GF-D8 (cell line): Measurements from ENCODE around the gene ANKRD10.
"Not testable (repeated sequence)": the region's sequence is repeated elsewhere in the genome, so short reads cannot be mapped to it uniquely, and the experiment has no call there.

Source experiments
- DNase-seq: peaks from one replicate; lab custom pipeline; 2025; lab: John Stamatoyannopoulos, UW

Gene ANKRD10

DNA sequence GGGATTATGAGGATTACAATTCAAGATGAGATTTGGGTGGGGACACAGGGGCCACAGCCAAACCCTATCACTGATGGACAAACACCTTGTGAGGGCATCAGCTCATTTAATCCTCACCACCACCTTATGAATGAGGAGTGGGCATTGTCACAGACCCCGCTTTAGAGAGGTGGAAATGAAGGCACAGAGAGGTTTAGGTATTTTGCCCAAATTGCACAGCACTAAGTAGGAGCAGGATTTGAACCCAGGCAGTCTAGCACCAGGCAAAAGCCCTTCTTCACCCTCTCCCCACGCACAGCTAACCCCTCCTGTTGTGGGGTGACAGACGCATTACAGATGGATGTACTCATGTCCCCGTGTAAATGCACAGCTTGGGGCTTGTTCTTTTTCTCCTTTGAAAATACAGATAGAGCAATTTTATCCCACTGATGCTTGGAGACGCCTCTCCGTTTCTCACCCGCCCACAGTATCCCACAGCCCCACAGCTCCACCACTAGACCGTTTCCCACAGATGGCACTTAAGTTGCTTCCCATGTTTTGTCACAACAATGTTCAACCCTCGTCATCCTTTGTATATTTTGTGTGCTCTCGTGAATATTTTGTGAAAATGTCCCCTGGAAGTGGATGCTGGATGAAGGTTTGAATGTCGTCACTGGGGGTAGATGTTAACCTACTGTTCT, 48.2 kb downstream of the ANKRD10 start:
- no peak for DNase-seq

DNA sequence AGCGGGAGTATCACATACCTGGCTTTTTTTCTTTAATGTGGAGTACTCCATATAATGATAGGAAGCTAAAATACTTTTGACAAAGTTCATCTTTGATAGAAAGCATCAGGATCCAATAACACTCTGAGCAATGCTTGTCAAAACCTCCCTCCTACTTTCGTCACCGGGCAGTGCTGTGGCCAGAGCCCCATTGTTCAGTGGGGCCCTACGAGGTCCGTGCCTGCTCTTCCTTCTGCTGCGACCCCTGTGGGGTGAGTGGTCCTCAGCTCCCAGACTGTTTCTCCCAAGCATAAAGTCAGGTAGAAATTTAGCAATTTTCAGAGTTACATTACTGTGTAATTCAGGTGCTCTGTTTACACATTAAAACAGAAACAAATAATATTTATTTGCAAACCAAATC, 51.2 kb downstream of the ANKRD10 start:
- DNase-seq: no peak

DNA sequence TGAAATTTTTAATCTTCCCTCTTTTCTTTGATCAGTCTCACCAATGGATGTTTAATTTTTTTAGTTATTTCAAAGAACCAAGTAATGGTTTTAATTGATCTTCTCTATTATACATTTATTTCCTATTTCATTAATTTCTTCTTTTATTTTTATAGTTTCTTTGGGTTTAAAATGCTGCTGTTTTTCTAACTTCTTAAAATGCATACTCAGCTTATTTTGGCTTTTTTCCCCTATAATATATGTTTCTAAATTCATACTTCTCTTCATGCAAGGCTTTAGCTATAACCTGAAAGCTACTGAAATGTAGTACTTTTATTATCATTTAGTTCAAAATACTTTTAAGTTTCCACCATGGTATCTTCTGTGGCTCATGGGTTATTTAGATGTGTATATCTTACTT, 53.9 kb downstream of the ANKRD10 start:
- no peak for DNase-seq

DNA sequence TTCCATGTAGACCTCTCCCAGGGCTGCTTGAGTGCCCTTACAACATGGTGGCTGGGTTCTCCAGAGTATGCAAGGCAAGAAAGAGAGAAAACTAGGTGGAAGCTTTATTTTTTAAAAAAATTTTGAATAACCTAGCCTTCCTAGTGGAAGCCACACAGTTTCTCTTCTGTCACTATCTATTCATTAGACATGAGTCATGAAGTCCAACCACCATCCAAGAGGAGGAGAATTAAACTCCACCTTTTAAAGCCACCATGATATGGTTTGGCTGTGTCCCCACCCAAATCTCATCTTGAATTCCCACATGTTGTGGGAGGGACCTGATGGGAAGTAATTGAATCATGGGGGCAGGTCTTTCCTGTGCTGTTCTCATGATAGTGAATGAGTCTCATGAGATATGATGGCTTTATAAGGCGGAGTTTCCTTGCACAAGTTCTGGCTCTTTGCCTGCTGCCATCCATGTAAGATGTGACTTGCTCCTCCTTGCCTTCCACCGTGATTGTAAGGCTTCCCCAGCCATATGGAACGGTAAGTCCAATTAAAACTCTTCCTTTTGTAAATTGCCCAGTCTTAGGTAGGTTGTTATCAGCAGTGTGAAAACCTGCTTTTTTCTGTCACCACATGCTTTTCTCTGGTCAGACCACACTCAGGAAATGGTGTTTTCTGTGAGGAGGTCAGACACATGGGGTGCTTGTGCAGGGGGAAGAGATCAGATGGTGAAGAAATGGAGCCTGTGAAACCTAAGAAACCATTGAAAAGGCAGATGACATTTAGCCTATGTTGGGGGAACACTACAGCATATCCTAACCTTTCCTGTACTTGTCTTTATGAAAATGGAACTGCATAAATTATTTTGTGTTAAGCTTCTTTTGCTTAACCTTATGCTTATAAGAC, 57.7 kb downstream of the ANKRD10 start:
- DNase-seq: peak; percentile 37

DNA sequence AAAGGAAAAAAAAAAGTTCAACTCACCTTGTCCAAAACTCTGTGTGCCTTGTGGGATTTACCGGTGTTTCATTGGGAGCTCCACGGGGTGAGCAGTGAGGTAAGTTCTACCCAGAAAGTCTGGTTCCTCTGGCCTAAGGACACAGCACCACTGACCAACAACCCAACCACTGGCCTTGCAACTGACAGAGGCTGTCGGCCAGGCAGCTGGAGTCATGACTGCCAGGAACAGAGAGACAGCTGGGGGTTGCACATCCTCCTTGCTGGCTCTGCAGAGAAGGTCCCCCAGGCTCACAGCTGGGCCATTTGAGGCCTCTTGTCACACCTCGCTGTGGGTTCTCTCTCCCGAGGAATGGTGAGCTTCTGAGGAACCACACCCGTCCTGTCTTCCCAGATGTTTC, 59.5 kb downstream of the ANKRD10 start:
- no peak for DNase-seq

DNA sequence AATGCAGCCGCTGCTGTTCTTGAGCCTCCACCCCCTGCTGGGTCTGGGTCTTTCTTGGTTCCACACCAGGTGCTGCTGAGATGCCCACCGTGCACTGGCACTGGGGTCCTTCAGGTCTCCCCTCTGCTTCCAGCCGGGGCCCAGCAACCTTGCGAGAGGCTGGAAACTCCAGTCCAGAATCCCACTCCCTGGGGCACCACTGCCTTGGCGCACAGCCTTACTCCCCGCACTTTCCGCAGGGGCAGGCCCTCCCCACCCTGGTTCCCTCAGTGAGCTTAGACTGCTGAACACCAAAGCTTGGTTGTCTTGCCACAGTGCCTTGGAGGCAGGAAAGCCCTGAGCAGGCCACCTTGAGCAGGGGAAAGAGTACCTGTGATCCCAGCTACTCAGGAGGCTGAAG, 60.0 kb downstream of the ANKRD10 start:
- DNase-seq: no peak

DNA sequence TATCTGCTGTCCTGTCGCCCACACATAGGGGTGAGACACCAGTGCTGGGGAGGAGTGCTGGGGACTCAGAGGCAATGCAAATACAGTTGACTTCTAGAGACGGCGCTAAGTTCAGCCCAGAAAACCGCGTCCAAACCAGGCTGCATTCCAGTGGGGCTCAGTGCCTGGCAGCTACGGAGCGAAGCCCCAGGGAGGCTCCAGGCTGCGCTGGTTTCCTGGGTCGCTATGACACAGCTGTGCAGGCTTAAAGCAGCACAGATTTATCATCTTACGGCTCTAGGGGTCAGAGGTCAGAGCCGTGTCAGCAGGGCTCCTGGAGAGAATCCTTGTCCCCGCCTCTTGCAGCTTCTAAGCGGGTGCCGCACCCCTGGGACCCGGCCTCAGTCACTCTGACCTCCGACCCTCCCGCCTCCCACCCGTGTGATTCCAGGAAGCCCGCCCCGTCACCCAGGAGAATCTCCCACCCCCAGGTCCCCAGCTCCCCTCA, 61.6 kb downstream of the ANKRD10 start:
- no peak for DNase-seq

DNA sequence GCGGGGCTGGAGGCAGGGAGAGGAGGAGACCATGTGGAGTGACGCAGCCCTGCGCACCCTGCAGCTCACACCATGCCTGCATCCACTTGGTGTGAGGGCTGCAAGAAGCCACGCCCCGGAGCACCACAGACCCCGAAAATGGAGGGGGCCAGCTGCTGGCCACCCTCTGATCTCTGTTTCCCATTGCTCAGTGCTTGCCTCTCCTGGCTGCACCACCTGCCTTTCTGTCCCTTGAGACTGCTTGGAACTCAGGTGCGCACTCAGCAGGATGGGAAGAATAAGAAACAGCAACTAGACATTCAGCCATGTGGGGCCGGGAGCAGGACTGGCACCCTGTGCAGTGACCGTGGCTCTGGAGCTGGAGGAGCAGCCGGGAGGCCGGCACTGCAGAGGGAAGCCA, 64.0 kb downstream of the ANKRD10 start:
- no peak for DNase-seq

DNA sequence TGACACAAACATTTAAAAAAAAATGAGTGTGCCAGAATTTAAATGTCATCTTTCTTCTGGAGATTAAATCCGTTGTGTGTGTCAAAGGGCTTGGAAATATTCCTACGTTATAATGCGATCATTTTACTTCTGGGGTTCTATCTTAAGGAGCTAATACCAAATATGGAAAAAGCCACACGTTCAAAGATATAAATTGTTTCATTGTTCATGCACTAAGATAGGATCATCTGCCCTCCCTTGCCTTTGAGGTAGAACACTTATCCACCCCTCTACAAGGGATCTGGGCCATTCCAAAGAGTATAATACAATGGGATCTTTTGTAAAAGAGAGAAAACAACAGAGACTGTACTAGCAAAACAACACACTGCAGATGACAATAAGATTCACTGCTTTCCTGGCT, 64.9 kb downstream of the ANKRD10 start:
- DNase-seq: no peak

DNA sequence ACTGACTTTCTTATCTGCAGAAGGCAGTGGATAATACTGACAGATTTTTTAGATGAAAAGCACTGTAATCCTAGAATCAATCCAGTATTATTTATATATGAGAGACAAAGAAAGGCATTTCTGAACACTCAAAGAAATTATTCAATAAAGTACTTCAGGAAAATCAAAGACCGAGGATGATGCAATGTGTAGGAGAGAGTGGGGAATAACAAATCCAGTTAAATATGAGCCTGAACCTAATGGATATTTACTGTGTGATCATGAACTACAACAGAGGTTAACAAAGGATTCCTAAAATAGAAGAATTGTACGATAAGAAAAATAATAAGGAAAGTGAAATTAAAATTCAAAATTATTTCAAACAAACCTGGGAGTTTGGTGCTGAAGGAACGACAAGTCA, 69.3 kb downstream of the ANKRD10 start:
- DNase-seq: no peak

DNA sequence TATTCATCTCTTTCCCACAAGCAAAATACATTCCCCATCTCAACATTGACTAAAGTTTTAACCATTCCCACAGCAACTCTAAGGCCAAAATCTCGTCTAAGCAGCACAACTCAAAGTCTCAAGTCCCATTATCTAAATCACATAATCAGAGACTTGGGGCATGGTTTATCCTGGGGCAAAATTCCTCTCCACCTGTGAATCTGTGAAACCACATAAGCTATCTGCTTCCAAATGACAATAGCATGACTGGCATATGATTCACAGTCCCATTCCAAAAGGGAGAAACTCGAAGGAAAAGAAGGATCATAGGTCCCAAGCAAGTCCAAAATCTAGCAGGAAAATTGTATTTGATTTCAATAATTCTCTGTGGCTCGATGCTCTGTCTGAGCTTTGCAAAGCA, 73.0 kb downstream of the ANKRD10 start:
- no peak for DNase-seq

DNA sequence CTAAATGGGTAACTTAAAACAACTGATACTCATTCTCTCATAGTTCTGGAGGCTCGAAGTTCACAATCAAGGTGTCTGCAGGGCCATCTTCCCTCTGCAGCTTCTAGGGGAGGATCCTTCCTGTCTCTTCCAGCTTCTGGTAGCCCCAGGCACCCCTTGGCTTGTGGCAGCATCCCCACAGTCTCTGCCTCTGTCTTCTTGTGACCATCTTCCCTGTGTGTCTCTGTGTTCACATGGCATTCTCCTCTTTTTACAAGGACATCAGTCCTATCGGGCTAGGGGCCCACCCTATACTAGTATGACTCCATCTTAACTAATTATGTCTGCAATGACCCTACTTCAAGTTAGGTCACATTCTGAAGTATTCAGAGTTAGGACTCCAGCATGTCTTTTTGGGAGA, 73.5 kb downstream of the ANKRD10 start:
- DNase-seq: no peak

DNA sequence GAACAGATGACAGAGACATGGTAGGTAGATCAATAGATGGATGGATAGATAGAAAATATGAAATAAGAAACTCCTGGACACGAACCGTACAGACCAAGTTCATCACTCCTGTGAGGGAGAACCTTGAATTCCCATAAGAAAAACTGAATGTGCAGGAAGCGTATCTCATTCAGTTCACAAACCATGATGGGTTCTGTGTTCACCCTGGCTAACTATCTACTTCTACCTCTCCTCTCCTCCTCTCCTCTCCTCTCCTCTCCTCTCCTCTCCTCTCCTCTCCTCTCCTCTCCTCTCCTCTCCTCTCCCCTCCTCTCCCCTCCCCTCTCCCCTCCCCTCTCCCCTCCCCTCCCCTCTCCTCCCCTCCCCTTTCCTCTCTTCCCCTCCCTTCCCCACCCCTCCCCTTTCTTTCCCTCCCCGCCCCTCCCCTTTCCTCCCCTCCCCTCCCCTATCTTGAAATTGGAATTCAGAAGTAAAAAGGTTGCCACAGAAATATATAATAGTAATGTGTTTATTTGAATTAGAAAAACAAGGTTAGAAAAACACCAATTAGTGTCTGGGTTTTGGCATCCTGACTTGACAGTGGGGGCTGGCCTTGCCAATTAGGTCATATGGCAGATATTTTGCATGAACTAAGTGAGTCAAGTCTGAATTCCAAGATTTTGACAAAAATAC, 75.9 kb downstream of the ANKRD10 start:
- no peak for DNase-seq

DNA sequence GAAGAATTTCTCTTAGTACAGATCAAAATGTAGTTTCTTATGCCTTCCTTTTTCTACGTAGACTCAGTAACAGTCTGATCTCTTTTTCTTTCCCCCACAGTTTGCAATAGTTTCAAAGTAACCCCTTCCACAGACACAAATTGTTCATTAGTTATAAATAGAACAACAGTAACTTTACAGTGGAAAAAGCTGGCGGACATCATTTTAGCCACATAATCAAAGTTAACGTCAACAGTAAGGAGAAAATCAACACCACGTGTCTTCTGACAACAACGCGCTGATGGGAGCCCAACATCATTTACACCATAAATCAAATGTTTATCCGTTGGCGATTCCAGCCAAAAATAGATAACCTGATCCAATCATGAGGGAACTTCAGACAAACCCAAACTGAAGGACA, 76.8 kb downstream of the ANKRD10 start:
- no peak for DNase-seq

DNA sequence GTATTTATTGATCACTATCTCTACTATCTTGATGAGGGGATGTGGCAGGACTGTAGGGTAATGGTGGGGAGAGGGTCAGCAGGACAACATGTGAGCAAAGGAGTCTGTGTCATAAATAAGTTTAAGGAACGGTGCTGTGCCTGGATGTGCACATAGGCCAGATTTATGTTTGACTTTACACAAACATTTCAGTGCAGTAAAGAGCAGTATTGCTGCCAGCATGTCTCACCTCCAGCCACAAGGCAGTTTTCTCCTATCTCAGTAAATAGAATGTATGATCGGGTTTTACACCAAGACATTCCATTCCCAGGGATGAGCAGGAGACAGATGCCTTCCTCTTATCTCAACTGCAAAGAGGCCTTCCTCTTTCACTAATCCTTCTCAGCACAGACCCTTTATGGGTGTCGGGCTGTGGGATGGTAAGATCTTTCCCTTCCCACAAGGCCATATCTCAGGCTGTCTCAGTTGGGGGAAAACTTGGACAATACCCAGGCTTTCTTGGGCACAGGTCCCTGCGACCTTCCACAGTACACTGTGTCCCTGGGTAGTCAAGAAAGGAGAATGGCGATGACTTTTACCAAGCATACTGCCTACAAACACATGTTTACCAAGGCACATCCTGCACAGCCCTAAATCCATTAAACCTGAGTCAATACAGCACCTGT, 77.3 kb downstream of the ANKRD10 start:
- DNase-seq: not testable (repeated sequence)

DNA sequence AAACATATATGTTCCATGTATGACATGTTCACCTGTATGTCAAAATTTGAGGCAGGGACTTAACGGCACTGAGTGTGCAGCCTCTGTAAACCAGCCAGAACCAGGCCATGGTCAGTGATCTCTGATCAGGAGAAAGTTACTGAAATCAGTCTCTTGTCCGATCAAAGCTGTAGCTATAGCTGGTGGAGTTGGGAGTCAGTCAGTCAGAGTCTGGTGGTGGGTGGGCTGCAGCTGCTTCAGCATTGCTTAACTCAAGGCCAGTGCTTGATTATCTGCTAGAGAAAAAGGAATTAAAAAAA, 78.3 kb downstream of the ANKRD10 start:
- no peak for DNase-seq

DNA sequence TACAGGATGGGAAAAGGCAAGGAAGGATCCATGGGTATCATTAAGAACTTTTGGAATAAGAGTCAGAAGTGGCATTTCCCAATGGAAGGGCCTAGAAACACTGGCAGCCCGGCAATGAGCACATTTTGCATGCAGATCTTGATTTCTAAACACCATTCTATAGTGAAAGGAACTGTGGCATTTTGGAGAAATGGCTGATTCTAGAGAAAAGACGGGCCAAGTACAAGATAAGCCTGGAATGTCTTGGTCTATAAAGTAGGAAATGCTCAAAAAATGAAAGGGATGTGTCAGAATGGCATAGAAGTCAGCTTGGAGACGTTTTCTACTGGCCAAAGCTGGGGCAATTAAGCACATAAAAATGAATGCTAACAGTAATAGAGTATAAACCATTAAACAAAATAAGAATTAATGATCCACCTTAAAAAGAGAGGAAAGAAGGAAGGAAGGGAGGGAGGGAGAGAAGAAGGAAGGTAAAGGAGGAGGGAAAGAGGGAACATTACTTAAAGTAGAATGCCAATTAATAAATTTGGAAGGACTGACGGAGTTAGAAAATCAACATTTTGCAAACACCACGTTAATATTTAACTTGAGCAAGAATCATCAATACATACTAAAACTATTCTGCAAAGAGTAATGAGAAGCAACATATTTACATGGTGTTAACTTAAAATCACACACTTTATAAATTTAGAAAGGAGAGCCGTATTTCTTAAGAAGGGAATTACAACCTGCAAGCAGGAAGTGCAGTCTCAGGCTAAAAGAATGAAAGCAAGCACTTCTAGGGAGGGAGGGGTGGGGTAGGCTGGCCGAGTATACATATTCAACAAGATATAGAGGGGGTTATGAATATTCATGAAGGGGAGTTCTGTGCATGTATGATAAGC, 78.9 kb downstream of the ANKRD10 start:
- DNase-seq: no peak

DNA sequence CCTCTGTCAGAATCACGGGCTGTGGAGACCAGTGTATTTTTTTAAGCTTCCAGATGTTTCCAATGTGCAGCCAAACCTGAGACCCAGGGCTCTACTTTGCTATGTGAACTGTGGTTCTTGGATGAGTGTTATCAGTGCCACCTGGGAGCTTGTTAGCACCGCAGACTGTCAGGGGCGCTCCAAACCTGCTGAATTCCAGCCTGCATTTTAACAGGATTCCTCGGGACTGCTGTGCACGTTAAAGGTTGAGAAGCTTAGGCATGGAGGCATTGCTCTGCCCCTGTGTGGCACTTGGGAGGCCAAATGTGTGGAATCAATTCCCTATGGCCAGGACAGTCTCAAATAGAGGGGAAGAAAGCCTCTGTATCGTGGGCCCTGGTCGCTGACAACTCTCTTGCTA, 80.3 kb downstream of the ANKRD10 start:
- DNase-seq: no peak

DNA sequence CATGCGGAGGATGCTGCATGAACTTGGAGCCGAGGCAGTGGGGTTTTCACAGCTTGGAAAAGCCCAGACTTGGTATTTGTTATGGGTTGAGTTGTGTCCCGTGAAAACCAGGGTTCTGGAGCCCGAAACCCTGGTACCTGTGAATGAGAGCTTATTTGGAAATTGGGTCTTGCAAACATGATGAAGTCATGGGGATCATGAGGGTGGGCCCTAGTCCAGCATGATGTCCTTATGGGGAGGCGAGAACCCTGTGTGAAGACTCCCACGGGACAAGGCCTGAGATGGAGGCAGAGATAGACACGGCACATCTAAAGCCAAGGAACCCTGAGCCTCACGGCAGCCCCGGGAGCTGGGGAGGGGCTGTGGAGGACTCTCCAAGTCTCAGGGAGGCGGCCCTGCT, 82.3 kb downstream of the ANKRD10 start:
- DNase-seq: no peak

DNA sequence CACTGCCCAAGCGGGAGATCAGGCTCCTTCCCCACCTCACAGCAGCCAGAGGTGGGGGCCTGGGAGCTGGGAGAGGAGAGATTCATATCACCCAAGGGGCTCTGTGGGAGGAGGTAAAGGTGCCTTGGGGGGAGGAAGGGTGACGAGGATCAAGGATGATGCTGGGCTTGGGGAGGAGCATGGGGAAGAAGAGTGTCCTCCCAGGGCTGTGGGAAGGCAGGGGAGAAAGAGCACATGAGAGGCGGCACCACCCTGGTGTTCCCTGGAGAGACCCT, 82.7 kb downstream of the ANKRD10 start:
- no peak for DNase-seq

DNA sequence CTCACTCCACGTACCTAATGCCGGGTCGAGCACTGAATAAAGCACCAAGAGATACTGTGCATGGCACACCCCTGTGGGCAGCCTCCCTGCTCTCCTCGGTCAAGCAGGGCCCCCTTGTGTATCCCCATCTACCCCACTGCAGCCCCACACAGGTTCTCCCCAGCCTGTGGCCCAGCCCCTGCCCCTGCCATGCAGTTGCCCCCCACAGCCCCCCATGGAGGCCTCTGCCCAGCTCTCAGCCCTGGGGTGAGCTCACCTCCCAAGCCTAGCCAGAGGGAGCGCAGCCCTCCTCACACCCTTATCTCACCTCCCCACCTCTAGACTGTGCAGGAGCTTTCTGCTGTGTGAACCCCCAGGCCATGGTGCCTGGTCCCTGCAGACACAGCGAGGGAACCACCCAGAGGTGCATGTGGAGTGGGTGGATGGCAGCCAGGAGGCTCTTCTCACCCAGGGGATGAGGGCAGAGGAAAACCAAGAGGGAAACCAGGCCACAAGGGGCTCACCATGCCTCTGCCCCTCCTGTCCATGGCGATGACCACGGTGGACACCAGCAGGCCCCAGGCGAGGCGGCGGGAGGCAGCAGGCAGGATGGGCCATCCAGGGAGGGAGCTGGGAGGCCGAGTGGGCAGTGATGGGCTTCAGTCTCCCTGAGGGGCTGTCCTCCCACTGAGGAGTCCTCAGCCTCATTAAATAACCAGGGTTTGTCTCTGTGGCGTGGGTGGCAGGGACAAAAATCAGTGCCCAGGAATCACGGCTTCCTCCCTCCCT, 83.2 kb downstream of the ANKRD10 start:
- no peak for DNase-seq
